Measurements from ENCODE around the gene AMPH.
A peak's percentile ranks its signal among the peaks of the same experiment; 100 is the strongest.

Gene AMPH

GRCh38 chr7:38628630-38629385 is 2.4 kb downstream of the AMPH start:
- POLR2A ChIA-PET, result no interaction called here
- H3K27ac ChIP-seq (ENCODE audit: insufficient read depth in 1 of 2, low read depth in 1 of 2, low read length in 2 of 2, poor library complexity in 1 of 2, severe bottlenecking in 2 of 2), result no peak overlapping the region
- H3K27me3 ChIP-seq (replicated peaks in 2 of 5; ENCODE audit: control insufficient read depth in 4 of 5, insufficient read depth in 5 of 5, low read length in 4 of 5), result peaks cover 18 to 60% (median 26%) of the 10 kb centered on the region in 5 experiments
- no peaks in the 10 kb centered on the region for H3K36me3 ChIP-seq (ENCODE audit: control insufficient read depth in 4 of 4, insufficient read depth in 4 of 4, low read length in 3 of 4)
- H3K9me3 ChIP-seq (ENCODE audit: control extremely low read depth in 1 of 5, control insufficient read depth in 4 of 5, insufficient read depth in 2 of 5, low read depth in 1 of 5, low read length in 4 of 5), result peaks cover 1 to 13% (median 3%) of the 10 kb centered on the region in 5 experiments
- DNase-seq, result peak in 2 of 3 donors; percentile 0 to 4
- no peak overlapping the region for H3K4me3 ChIP-seq (ENCODE audit: control insufficient read depth in 1 of 7, extremely low read depth in 1 of 7, insufficient read depth in 4 of 7, low read depth in 2 of 7, low read length in 6 of 7)
- peaks cover 0 to 11% (median 8%) of the 10 kb centered on the region in 4 experiments for H3K4me1 ChIP-seq (ENCODE audit: control extremely low read depth in 1 of 4, control insufficient read depth in 4 of 4, insufficient read depth in 4 of 4, low read length in 3 of 4)
- WGBS (ENCODE audit: insufficient coverage), result 90% methylated on average over 2 of the region's 5 CpGs
- CTCF ChIA-PET, result no interaction called here

GRCh38 chr7:38625866-38626265 is 5.3 kb downstream of the AMPH start:
- H3K4me1 ChIP-seq (ENCODE audit: control extremely low read depth in 1 of 4, control insufficient read depth in 4 of 4, insufficient read depth in 4 of 4, low read length in 3 of 4), result peaks cover 0 to 6% (median 4%) of the 10 kb centered on the region in 4 experiments
- no peak overlapping the region for H3K4me3 ChIP-seq (ENCODE audit: control insufficient read depth in 1 of 7, extremely low read depth in 1 of 7, insufficient read depth in 4 of 7, low read depth in 2 of 7, low read length in 6 of 7)
- H3K27me3 ChIP-seq (replicated peaks in 2 of 5; ENCODE audit: control insufficient read depth in 4 of 5, insufficient read depth in 5 of 5, low read length in 4 of 5), result peaks cover 14 to 34% (median 16%) of the 10 kb centered on the region in 5 experiments
- H3K36me3 ChIP-seq (ENCODE audit: control insufficient read depth in 4 of 4, insufficient read depth in 4 of 4, low read length in 3 of 4), result no peaks in the 10 kb centered on the region
- ChIA-PET CTCF (no interaction called here), POLR2A (no interaction called here)
- peaks cover 1 to 13% (median 3%) of the 10 kb centered on the region in 5 experiments for H3K9me3 ChIP-seq (ENCODE audit: control extremely low read depth in 1 of 5, control insufficient read depth in 4 of 5, insufficient read depth in 2 of 5, low read depth in 1 of 5, low read length in 4 of 5)
- H3K27ac ChIP-seq (ENCODE audit: insufficient read depth in 1 of 2, low read depth in 1 of 2, low read length in 2 of 2, poor library complexity in 1 of 2, severe bottlenecking in 2 of 2), result no peak overlapping the region
- DNase-seq, result no peak

GRCh38 chr7:38615665-38616064 is 15.5 kb downstream of the AMPH start:
- WGBS (ENCODE audit: insufficient coverage), result 61% methylated on average over 2 of the region's 2 CpGs
- ChIA-PET CTCF (no interaction called here), POLR2A (no interaction called here)
- Histone ChIP-seq H3K4me3 (ENCODE audit: control insufficient read depth in 1 of 7, extremely low read depth in 1 of 7, insufficient read depth in 4 of 7, low read depth in 2 of 7, low read length in 6 of 7) (no peak overlapping the region), H3K27me3 (replicated peaks in 2 of 5; ENCODE audit: control insufficient read depth in 4 of 5, insufficient read depth in 5 of 5, low read length in 4 of 5) (peaks cover 0 to 5% (median 3%) of the 10 kb centered on the region in 5 experiments), H3K36me3 (ENCODE audit: control insufficient read depth in 4 of 4, insufficient read depth in 4 of 4, low read length in 3 of 4) (no peaks in the 10 kb centered on the region), H3K27ac (ENCODE audit: insufficient read depth in 1 of 2, low read depth in 1 of 2, low read length in 2 of 2, poor library complexity in 1 of 2, severe bottlenecking in 2 of 2) (no peak overlapping the region), H3K4me1 (ENCODE audit: control extremely low read depth in 1 of 4, control insufficient read depth in 4 of 4, insufficient read depth in 4 of 4, low read length in 3 of 4) (no peaks in the 10 kb centered on the region), H3K9me3 (ENCODE audit: control extremely low read depth in 1 of 5, control insufficient read depth in 4 of 5, insufficient read depth in 2 of 5, low read depth in 1 of 5, low read length in 4 of 5) (no peaks in the 10 kb centered on the region)
- DNase-seq, result no peak

- Histone ChIP-seq H3K27ac (ENCODE audit: insufficient read depth in 1 of 2, low read depth in 1 of 2, low read length in 2 of 2, poor library complexity in 1 of 2, severe bottlenecking in 2 of 2) (no peak overlapping the region), H3K27me3 (replicated peaks in 2 of 5; ENCODE audit: control insufficient read depth in 4 of 5, insufficient read depth in 5 of 5, low read length in 4 of 5) (peaks cover 0 to 3% (median 0%) of the 10 kb centered on the region in 5 experiments), H3K4me1 (ENCODE audit: control extremely low read depth in 1 of 4, control insufficient read depth in 4 of 4, insufficient read depth in 4 of 4, low read length in 3 of 4) (no peaks in the 10 kb centered on the region), H3K9me3 (ENCODE audit: control extremely low read depth in 1 of 5, control insufficient read depth in 4 of 5, insufficient read depth in 2 of 5, low read depth in 1 of 5, low read length in 4 of 5) (no peaks in the 10 kb centered on the region), H3K4me3 (ENCODE audit: control insufficient read depth in 1 of 7, extremely low read depth in 1 of 7, insufficient read depth in 4 of 7, low read depth in 2 of 7, low read length in 6 of 7) (no peak overlapping the region), H3K36me3 (ENCODE audit: control insufficient read depth in 4 of 4, insufficient read depth in 4 of 4, low read length in 3 of 4) (no peaks in the 10 kb centered on the region)
- no peak for DNase-seq
- ChIA-PET POLR2A (no interaction called here), CTCF (no interaction called here)
- WGBS (ENCODE audit: insufficient coverage), result 100% methylated on average over 2 of the region's 2 CpGs
Observed at GRCh38 chr7:38607466-38607865, 23.7 kb downstream of the AMPH start.

GRCh38 chr7:38600741-38601140 is 30.4 kb downstream of the AMPH start:
- Histone ChIP-seq H3K4me3 (ENCODE audit: control insufficient read depth in 1 of 7, extremely low read depth in 1 of 7, insufficient read depth in 4 of 7, low read depth in 2 of 7, low read length in 6 of 7) (no peak overlapping the region), H3K9me3 (ENCODE audit: control extremely low read depth in 1 of 5, control insufficient read depth in 4 of 5, insufficient read depth in 2 of 5, low read depth in 1 of 5, low read length in 4 of 5) (peaks cover 0 to 2% (median 0%) of the 10 kb centered on the region in 5 experiments), H3K27me3 (replicated peaks in 2 of 5; ENCODE audit: control insufficient read depth in 4 of 5, insufficient read depth in 5 of 5, low read length in 4 of 5) (no peaks in the 10 kb centered on the region), H3K27ac (ENCODE audit: insufficient read depth in 1 of 2, low read depth in 1 of 2, low read length in 2 of 2, poor library complexity in 1 of 2, severe bottlenecking in 2 of 2) (no peak overlapping the region), H3K36me3 (ENCODE audit: control insufficient read depth in 4 of 4, insufficient read depth in 4 of 4, low read length in 3 of 4) (no peaks in the 10 kb centered on the region), H3K4me1 (ENCODE audit: control extremely low read depth in 1 of 4, control insufficient read depth in 4 of 4, insufficient read depth in 4 of 4, low read length in 3 of 4) (no peaks in the 10 kb centered on the region)
- ChIA-PET POLR2A (no interaction called here), CTCF (no interaction called here)
- 86% methylated on average over 3 of the region's 3 CpGs for WGBS (ENCODE audit: insufficient coverage)
- DNase-seq, result no peak

- Histone ChIP-seq H3K27me3 (replicated peaks in 2 of 5; ENCODE audit: control insufficient read depth in 4 of 5, insufficient read depth in 5 of 5, low read length in 4 of 5) (no peaks in the 10 kb centered on the region), H3K9me3 (ENCODE audit: control extremely low read depth in 1 of 5, control insufficient read depth in 4 of 5, insufficient read depth in 2 of 5, low read depth in 1 of 5, low read length in 4 of 5) (peaks cover 0 to 1% (median 0%) of the 10 kb centered on the region in 5 experiments), H3K4me1 (ENCODE audit: control extremely low read depth in 1 of 4, control insufficient read depth in 4 of 4, insufficient read depth in 4 of 4, low read length in 3 of 4) (no peaks in the 10 kb centered on the region), H3K36me3 (ENCODE audit: control insufficient read depth in 4 of 4, insufficient read depth in 4 of 4, low read length in 3 of 4) (no peaks in the 10 kb centered on the region), H3K4me3 (ENCODE audit: control insufficient read depth in 1 of 7, extremely low read depth in 1 of 7, insufficient read depth in 4 of 7, low read depth in 2 of 7, low read length in 6 of 7) (no peak overlapping the region), H3K27ac (ENCODE audit: insufficient read depth in 1 of 2, low read depth in 1 of 2, low read length in 2 of 2, poor library complexity in 1 of 2, severe bottlenecking in 2 of 2) (no peak overlapping the region)
- no peak for DNase-seq
- WGBS (ENCODE audit: insufficient coverage), result 100% methylated on average over 1 of the region's 4 CpGs
- CTCF ChIA-PET, result no interaction called here
- POLR2A ChIA-PET, result no interaction called here
Observed at GRCh38 chr7:38594949-38595348, 36.2 kb downstream of the AMPH start.

GRCh38 chr7:38592737-38593288 is 38.4 kb downstream of the AMPH start:
- WGBS (ENCODE audit: insufficient coverage), result 100% methylated on average over 2 of the region's 2 CpGs
- Histone ChIP-seq H3K4me3 (ENCODE audit: control insufficient read depth in 1 of 7, extremely low read depth in 1 of 7, insufficient read depth in 4 of 7, low read depth in 2 of 7, low read length in 6 of 7) (no peak overlapping the region), H3K4me1 (ENCODE audit: control extremely low read depth in 1 of 4, control insufficient read depth in 4 of 4, insufficient read depth in 4 of 4, low read length in 3 of 4) (no peaks in the 10 kb centered on the region), H3K9me3 (ENCODE audit: control extremely low read depth in 1 of 5, control insufficient read depth in 4 of 5, insufficient read depth in 2 of 5, low read depth in 1 of 5, low read length in 4 of 5) (peaks cover 0 to 1% (median 0%) of the 10 kb centered on the region in 5 experiments), H3K27me3 (replicated peaks in 2 of 5; ENCODE audit: control insufficient read depth in 4 of 5, insufficient read depth in 5 of 5, low read length in 4 of 5) (no peaks in the 10 kb centered on the region), H3K36me3 (ENCODE audit: control insufficient read depth in 4 of 4, insufficient read depth in 4 of 4, low read length in 3 of 4) (no peaks in the 10 kb centered on the region), H3K27ac (ENCODE audit: insufficient read depth in 1 of 2, low read depth in 1 of 2, low read length in 2 of 2, poor library complexity in 1 of 2, severe bottlenecking in 2 of 2) (no peak overlapping the region)
- ChIA-PET CTCF (no interaction called here), POLR2A (no interaction called here)
- no peak for DNase-seq

All from common myeloid progenitor, CD34-positive (primary cell).